GM21786 (cell line): ENCODE data around the gene JMJD4.
"Not testable (repeated sequence)": the region's sequence is repeated elsewhere in the genome, so short reads cannot be mapped to it uniquely, and the experiment has no call there.

Experiments
- ATAC-seq: cut with Tn5 transposase; IDR thresholded peaks from one replicate; pipeline ENCODE4 v1.9.1; 2021; ENCODE audit not compliant: unreplicated experiment

Gene JMJD4

GRCh38 chr1:227733751-227734545, 1.2 kb downstream of the JMJD4 start:
- ATAC-seq, result no peak

- no peak for ATAC-seq
Observed at GRCh38 chr1:227733309-227733705, 1.8 kb downstream of the JMJD4 start.

GRCh38 chr1:227732586-227733308, 2.4 kb downstream of the JMJD4 start:
- no peak for ATAC-seq

GRCh38 chr1:227731696-227732585, 3.2 kb downstream of the JMJD4 start:
- ATAC-seq, result no peak

- no peak for ATAC-seq
Observed at GRCh38 chr1:227731241-227731677, 3.8 kb downstream of the JMJD4 start.

- ATAC-seq, result no peak
Observed at GRCh38 chr1:227730630-227731151, 4.4 kb downstream of the JMJD4 start.

- ATAC-seq, result no peak
Observed at GRCh38 chr1:227729881-227730629, 5.0 kb downstream of the JMJD4 start.

GRCh38 chr1:227729144-227729880, 5.8 kb downstream of the JMJD4 start:
- ATAC-seq, result no peak

GRCh38 chr1:227728892-227729143, 6.3 kb downstream of the JMJD4 start:
- ATAC-seq, result no peak

- ATAC-seq, result peak; percentile 46
Observed at GRCh38 chr1:227728059-227728891, 6.8 kb downstream of the JMJD4 start.

- no peak for ATAC-seq
Observed at GRCh38 chr1:227726924-227727599, 8.0 kb downstream of the JMJD4 start.

GRCh38 chr1:227726318-227726717, 8.8 kb downstream of the JMJD4 start:
- ATAC-seq, result no peak

- no peak for ATAC-seq
Observed at GRCh38 chr1:227725046-227725445, 10.1 kb downstream of the JMJD4 start.

GRCh38 chr1:227723474-227723873, 11.6 kb downstream of the JMJD4 start:
- ATAC-seq, result no peak

- no peak for ATAC-seq
Observed at GRCh38 chr1:227718932-227719331, 16.2 kb downstream of the JMJD4 start.

GRCh38 chr1:227712648-227713047, 22.5 kb downstream of the JMJD4 start:
- ATAC-seq, result peak; percentile 86

- ATAC-seq, result not testable (repeated sequence)
Observed at GRCh38 chr1:227710474-227710873, 24.6 kb downstream of the JMJD4 start.

- ATAC-seq, result no peak
Observed at GRCh38 chr1:227709451-227709850, 25.7 kb downstream of the JMJD4 start.
